Femur (tissue), 1 donor: Measurements from ENCODE around the gene ALG1.
A peak's percentile ranks its signal among the peaks of the same experiment; 100 is the strongest.
"Not testable (repeated sequence)": the region's sequence is repeated elsewhere in the genome, so short reads cannot be mapped to it uniquely, and the experiment has no call there.

Experiments used
- DNase-seq: peaks from one replicate; pipeline ENCODE4 v3.0.0-alpha.2; 2017

The ALG1 gene

DNA sequence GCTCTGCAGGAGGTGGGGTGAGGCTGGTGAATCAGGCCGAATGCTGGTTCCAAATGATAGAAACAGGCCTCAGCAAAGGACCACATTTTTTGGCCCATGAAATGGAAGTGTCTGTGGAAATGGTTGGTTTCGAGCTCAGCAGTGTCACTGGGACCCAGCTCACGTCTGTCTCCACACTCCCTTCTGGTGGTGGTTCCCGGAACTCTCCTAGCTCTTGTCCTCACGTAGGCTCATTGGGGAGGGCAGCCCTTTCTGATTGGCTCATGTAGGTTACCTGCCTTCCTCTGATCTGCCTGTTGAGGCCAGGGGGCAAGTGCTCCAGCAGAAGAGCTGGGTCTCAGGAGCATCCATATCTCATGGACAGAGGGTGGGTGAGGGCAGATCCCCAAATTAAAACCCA lies 4.0 kb downstream of the ALG1 start:
- DNase-seq: no peak

DNA sequence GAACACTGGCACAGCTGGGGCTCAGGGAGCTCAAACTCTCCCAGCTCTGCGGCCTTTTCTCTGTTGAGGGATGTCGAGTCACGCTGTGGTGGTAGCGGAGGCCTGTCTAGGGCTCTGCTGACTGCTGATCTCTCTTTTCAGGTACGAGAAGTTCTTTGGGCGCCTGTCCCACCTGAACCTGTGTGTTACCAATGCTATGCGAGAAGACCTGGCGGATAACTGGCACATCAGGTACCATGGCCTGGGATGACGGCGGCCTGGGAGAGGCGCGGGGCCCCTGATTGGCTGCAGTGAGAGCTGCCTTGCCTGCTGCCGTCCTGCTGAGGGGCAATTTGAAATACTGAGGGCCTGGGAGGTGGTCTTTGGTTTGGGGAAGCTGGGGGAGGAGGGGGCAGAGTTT lies 5.7 kb downstream of the ALG1 start:
- no peak for DNase-seq

DNA sequence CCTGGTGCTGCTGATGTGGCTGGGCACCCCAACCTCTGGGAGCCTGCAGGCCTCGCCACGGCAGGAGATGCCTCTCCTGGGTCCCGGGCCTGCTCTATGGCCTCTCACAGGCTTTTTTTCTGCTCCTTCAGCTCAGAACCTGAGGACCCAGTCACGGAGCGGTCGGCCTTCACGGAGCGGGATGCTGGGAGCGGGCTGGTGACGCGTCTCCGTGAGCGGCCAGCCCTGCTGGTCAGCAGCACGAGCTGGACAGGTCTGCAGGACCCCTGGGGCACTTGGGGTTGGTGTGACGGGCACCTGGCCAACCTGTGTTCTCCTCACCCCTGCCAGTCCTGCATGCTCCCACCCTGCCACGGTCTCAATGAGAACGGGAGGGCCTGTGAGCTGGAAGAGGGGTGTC lies 7.0 kb downstream of the ALG1 start:
- DNase-seq: no peak

DNA sequence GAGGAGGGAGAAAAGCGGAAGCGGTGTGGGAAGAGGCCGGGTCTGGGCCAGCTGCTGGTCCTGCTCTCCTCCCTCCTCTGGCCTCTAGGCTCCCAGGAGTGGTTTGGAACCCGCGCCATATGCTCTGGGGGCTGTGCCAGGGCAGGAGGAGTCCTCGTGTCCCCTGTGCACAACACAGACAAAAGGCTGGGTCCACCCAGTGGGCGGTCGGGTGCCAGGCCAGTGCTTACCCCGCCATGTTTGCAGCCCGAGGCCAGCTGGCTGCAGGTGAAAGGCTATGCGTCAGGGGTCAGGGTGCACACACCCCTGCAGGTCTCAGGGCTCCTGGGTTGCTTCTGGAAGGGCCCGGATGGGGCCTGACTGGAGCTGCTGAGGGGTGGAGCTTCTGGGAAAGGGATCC lies 8.8 kb downstream of the ALG1 start:
- not testable (repeated sequence) for DNase-seq

DNA sequence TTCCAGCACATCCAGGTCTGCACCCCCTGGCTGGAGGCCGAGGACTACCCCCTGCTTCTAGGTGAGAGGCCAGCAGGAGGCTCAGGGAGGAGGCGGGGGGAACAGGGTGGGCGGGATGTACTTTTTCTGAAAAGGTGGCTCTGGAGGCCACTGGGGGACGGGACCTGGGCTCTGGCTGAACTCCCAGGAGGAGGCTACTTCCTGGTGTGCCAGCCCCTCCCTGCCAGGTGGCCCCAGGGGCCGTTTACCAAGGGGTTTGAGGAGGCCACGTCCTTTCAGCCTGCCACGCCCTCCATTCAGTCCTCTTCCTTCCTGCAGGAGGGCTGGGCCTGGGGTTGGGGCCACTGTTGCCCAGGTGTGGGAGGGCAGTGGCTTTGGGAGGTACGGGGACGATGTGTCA lies 9.4 kb downstream of the ALG1 start:
- not testable (repeated sequence) for DNase-seq

DNA sequence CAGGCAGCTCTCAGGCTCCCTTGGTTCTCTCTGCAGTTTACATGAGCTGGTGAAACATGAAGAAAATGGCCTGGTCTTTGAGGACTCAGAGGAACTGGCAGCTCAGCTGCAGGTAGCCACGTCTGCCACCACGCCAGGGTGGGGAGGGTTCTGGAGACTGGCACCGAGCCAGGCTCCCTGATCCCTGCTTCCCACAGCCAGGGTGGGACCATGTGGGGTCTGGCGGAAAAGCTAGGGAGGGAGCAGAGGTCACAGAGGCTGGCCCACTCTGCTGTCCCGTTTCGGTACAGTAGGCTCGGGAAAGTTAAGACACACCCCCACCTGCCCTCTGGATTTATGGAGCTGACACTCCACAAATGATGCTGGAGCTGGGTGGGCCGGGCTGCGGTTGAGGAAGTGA lies 12.0 kb downstream of the ALG1 start:
- not testable (repeated sequence) for DNase-seq

DNA sequence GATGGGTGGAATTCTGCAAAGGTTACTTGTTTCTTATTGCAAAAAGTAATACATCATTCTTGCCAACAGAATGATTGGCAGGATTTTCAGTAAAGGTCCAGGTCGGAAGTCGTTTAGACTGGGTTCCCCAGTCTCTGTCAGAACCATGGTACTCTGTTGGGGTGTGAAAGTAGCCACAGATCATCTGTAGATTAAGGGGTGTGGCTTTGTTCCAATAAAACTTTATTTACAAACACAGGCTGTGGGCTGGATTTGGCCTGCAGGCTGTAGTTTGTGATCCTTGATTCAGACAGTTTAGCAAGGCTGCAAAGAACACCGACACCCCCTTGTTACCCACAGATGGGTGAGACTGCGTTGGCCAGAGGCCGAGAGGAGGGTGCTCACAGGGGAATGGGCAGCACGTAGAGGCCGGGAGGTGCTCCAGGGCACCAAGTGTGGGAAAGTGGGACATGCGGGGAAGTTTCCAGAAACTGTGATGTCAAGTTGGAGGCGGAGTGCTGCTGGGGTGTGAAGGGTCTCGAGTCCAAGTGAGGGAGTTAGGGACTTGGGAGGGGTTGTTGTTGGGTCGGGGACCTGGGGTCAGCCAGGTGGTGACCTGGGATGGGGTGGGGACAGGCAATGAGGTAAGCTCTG lies 12.6 kb downstream of the ALG1 start:
- DNase-seq: not testable (repeated sequence)

DNA sequence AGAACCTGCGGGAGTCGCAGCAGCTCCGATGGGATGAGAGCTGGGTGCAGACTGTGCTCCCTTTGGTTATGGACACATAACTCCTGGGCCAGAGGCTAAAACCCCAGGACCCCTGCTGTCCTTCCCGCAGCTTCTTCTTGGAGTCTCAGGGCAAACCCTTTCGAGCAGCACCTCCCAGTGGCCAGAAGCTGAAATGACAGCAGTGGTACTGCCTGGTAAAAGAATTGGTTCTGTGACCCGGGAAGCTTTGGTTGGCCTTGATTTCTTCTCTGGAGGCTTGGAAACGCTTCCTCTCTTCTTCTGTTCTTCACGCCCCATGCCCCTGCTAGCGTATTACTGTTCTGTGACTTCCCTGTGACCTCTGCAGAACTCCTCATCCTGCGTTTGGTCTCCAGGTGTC lies 13.2 kb downstream of the ALG1 start:
- DNase-seq: not testable (repeated sequence)

DNA sequence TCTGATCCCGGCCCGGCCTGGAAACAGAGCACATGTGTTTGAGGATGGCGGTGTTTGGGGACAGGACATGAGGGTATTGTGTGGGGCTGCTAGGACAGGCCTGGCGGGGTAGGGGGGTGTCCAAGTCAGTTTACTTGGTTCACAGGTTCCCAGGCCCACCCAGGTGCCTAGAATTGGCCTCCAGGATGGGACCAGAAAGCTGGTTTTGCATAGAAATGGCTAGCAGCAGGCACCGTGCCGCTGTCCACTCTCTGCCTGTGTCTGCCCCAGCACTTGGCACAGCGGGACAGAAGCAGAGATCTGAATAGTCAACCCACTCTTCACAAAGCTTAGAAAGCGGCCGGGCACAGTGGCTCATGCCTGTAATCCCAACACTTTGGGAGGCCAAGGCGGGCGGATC lies 14.1 kb downstream of the ALG1 start:
- not testable (repeated sequence) for DNase-seq

DNA sequence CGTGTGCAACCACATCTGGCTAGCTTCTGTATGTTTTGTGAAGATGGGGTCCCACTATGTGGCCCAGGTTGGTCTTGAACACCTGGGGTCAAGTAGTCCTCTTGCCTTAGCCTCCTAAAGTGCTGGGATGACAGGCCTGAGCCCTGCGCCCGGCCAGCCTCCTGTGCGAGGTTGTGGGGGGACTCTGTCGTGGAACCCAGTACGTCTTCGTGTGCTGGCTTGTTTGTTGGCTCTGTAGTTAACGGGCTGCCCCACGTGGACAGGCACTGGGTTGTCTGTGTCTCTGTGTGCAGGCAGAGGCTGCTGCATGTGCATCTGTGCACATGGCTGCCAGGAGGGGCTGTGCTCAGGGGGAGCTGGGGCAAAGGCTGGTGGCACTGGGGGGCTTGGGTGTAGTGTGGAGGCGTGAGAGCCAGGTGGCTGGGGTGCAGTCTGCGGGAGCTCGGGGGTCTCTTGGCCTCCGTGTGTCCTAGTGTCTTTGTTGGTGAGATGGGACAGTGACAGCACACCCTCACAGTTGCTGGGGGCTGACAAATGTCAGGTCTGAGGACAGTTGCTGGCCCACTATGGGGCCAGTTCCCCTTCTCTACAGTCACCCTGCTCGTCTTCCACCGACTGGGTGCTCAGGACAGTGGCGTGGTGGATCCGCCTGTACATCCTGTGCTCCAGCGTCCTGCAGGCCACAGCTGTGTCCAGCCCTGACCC lies 16.6 kb downstream of the ALG1 start:
- not testable (repeated sequence) for DNase-seq

DNA sequence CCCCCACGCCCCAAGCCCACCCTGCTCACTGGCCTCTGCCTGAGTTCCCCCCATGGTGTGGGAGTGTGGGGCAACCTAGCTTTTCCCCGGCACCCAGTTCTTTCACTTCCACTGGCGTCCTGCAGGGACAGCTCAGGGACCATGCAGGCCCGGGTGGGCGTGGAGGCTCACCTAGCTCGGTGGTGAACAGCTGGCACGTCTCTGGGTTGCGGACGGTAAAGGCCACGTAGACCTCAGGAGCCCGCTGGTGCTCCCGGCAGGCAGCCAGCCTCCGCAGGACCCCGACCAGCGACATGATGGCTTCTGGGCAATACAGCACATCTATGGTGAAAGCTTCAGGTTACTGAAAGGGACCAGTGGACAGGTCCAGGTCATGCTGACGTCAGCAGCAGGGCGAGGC lies 17.3 kb downstream of the ALG1 start:
- not testable (repeated sequence) for DNase-seq

DNA sequence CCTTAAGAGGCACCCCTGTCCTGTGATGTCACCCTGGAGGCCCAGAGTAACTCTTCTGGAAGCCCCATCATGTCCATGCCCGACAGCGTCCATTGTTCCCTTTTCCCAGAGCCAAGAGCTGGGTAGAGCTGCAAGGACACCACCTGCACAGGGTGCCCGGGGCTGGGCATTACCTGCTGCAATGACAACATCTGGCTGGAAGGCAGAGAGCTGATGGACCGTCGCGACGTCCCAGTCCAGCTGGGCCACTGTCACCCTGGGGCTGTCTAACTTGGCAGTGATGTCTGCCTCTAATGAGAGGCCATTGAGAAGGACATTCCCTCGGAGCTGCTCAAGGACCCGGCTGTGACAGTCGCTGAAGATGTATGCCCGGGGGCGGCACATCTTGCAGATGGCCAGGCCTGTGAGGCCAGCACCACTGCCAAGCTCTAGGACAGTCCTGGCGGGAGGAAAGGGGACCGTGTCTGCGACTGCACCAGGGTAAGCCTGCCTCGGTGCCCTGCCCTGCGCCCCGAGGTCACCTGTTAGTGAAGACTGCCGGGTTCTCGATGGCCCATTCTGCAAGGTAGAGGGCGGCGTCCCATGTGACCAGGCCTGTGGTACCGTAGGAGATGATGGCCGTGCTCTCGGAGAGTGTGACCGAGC lies 18.4 kb downstream of the ALG1 start:
- not testable (repeated sequence) for DNase-seq

DNA sequence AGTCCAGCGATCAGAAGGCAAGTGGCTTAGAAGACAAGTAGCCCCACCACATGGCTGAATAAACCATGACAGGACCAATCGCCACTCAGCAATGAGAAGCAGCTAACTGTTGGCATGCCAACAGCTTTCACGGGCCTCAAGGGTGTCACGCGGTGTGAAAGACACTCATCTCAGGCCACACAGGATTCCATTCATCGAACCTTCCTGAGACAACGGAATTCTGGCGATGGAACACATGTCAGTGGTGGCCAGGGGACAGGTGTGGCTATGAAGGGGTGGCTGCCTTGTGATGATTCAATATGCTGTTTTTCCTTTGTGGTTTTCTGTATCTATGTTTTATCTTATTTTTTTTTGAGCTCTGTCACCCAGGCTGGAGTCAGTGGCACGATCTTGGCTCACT lies 18.9 kb downstream of the ALG1 start:
- not testable (repeated sequence) for DNase-seq

DNA sequence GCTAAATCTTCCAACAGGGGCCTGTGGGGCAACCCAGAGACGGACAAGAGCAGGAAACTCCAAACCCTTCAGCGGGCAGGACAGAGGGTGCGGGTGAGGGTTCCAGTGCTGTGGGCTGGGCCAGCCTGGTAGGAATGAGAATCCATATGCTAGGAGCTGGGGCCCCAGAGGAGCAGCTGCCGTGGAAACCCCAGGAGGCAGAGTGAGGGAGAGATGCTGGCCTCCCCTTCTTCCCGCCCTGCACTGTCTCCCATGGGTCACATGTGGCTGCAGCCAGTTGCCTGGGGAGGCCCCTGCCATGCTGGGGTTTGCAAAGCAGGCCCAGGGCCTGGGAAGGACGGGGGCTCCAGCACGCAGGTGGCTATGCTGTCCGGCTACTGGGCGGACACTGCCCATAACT lies 21.4 kb downstream of the ALG1 start:
- DNase-seq: not testable (repeated sequence)

DNA sequence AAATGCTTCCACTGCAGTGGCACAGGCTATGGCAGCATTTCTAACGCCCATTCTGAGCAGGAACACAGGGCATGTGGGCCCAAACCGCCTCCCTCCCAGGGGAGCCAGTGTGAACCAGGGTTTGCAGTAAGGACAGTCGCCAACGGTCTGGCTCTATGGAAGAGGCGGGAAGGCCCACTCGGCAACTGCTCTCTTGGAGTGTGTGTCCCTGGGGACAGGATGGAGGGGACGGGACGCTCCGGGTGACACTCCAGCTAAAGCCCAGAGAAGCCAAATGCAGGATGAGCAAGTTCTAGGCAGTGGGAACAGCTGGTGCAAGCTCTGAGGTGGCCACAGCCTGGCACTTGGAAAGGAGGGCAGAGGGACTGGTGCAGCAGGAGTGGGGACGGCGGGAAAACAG lies 22.1 kb downstream of the ALG1 start:
- not testable (repeated sequence) for DNase-seq

DNA sequence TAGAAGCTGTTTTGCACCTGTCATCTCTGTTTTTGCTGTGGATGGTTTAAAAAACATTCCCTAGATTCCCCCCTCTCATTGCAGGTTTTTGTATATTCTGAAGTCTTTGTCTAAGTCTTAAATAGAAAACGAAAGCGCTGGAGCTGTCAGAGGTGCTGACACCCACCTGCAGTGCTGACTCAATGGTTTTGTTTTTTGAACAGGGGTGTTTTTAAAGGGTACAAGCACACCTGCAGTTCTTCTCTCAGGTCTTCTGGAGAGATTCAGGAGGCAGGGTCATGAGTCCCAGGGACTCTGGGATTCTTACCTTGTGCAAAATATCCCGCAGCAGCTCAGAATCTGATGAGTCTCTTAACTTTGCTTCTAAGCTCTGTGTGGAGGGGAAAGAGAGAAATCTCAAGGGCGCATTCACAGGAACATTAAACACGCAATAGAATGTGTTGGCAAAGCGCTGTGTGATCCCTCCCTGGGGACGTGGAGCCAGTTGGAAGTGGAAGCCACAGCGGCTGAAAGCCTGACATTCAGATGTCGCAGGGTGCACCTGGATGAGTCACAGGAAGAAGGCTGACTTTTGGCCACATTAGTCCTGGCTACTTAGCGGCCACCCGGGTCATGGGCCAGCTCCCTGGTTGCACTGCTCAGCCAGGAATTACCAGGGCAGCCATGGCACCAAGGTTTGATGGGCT lies 23.6 kb downstream of the ALG1 start:
- not testable (repeated sequence) for DNase-seq

DNA sequence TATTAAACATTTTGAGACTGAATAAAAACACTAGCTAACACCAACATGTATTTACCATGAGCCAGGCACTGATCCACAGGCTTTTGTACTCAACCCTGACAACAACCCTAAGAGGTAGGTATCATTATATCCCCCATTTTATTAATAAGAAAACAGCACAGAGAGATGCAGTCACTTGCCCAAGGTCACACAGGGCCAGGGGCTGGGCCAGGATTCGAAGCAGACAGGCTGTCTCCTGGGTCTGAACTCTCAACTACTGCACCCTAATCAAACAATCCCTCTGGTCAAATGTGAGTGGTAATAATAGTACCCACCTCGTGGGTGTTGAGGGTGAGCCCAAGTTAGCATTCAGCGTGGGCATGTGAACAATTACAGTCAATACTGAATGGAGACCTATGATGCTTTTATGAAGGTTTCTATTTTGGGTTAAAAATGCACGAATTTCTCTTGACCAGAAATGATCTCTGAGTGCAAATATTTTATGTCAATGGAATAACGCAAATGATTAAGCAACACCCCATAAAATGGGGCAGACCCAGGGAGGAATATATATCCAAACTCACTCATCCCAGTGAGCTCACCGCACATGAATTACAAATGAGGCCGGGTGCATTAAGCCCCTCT lies 24.9 kb downstream of the ALG1 start:
- not testable (repeated sequence) for DNase-seq

DNA sequence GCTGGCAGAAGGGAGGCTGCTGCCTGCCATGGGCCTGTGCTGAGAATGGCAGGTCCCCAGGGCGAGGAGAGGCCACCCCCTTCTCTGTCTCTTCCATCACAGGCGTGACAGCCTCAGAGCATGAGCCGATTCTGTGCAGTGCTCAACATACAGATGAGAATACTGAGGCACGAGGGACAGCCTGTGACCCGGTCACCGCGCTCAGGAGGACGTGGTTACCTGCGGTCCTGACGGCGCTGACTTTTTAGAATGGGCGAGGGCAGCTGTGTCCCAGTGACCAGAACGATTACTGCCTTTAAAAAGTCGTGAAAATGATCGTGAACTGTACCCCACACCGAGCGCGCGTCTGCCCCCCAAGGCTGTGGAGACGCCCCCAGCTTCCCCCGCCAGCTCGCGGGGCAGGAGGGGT lies 25.4 kb downstream of the ALG1 start:
- peak; percentile 62 for DNase-seq

DNA sequence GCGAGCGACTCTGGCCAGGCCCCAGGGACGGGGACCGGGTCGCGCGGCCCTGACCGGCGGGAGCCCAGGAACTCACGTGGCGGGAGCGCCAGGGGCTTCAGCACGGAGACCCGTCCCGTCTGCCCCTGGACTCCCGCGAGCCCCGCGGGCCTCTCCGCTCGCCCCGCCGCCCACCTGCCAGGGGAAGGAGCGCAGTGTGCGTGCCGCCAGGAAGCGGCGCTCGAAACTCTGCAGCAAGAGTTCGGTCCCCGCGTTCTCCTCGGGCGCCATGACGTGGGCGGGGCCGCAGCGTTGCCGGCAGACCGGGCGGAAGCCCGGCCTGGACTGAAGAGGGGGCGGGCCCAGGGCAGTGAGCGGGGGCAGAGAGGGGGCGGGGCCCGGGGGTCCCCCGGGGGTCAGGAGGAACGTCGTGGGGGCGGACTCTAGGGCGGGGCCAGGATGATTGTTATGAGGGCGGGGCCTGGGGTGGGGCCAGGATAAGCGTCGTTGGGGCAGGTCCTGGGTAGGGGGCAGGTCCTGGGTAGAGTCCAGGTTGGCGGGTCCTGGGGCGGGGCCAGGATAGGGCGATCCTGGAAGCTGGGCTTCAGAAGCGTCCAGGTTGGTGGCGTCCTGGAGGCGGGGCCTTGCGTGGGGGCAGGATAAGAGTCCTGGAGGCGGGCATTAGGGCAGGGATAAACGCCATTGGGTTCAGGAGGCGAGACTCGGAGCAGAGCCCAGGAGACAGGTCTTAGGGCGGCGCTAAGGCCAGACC lies 26.0 kb downstream of the ALG1 start, which contains the start of gene EEF2KMT:
TSS of gene EEF2KMT (minus strand) at position 326 of the 751 bp plus-strand sequence. CDS start at position 270, 56 bp downstream.
- DNase-seq: peak; percentile 99

DNA sequence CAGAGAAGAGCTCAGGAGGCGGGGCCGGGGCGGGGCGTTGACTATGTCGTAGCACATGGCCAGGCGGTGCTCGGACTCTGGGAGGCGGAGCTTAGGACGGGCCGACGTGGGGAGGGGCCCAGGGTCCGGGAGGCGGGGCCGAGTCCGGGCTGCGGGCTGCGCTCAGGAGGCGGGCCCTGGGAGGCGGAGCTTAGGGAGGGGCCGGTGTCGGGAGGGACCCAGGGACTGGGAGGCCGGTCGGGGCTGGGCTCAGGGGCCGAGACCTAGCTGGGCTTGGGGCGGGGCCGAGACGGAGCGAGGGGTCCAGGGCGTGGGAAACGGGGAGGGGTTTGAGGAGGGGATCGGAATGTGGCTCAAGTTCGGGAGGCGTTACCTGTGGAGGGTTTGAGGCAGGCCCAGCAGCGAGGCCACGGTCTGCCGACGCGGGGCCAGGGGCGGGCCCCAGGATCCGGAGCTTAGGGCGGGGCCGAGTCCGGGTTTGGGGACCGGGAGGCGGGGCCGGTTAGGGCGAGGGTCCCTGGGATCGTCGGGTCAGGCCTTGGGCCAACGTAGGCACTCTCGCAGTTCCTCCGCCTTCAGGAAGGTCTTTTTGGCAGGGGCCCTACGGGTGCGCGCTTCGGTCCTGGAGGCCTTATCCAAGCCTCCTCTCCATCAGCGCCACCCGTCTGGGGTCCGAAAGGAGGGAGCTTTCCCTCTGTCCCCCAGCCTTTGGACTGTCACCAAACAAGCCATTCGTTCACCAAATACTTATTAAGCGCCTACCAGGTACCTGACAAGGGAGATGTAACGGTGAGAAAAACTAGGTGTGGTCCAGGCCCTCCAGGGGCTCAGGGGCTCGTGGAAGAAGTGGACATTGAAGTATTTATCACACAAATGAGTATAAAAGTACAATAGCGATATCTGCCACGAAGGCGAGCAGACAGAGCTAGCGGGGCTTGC lies 26.8 kb downstream of the ALG1 start:
- DNase-seq: peak; percentile 88

DNA sequence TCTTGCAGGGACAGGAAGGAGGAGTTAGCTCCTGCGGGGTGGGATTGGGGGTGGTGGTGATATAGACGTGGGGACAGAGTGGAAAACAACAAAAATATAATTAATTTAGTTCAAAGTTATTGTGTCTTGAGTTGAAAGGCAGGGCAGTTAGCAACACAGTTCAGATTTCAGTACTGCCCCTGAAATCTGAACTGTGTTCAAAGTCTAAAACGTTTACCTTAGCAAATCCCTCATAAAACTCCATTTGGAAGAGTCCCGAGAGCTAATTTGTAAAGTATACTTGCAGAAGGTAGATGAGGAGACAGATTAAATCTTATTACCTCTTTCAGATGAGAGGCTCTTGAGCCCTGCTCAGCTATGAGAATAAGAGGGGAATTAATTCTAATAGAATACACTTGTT lies 27.5 kb downstream of the ALG1 start:
- DNase-seq: not testable (repeated sequence)
